Measurements from ENCODE around the gene RAPGEF6. TPM values are rescaled to one million over a fixed set of nuclear protein-coding genes. Genes with fewer than 3 reads are reported as not detected.

The RAPGEF6 gene
- total and polyA plus RNA-seq, 2 of the 4 experiments (the other 2 are of a cell fraction): 5.8 to 18.8 TPM

DNA sequence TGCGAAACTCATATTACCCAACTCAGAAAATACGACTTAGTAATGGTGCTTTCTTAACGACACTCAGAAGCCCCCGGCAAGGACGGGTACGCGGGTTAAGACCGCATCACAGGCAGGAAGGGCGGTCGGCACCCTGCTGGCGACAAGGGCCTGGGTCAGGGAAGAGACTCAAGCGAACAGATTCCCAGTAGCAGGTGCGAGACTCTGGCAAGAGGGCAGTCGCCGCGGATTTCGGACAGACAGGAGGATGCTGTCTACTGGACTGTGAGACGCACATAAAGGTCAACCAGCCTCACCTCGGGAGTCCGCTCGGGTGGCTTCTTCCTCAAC lies 398 bp downstream of the RAPGEF6 start:
- peak; percentile 30 for ATAC-seq (ENCODE audit: low read depth)
- H2AK9ac ChIP-seq (replicated peaks; ENCODE audit: low read depth, low read length, poor library complexity): peak overlapping the region; percentile 78
- peak overlapping the region; percentile 66 for H3K4me3 ChIP-seq (ENCODE audit: insufficient read depth, low read depth, low read length)
- peaks cover 2 to 41% of the 10 kb centered on the region in 2 experiments; a peak in 3 of 4 replicates for H3K79me1 ChIP-seq (ENCODE audit: low read depth in 1 of 2, low read length in 2 of 2)
- peak overlapping the region; percentile 27 to 62; a peak in 2 of 4 replicates for H4K8ac ChIP-seq (ENCODE audit: low read depth in 2 of 2, low read length in 2 of 2)
- no peak overlapping the region for H4K5ac ChIP-seq (ENCODE audit: low read depth, low read length)
- peak overlapping the region; percentile 93 for H2AFZ ChIP-seq (replicated peaks; ENCODE audit: low read length, poor library complexity)
- peaks cover 5% of the 10 kb centered on the region for H3K9me1 ChIP-seq (ENCODE audit: insufficient read depth, low read length)
- CTCF ChIA-PET: interaction anchor here (1.1 kb wide), 1 partner anchor 45 kb away, joined by 6 read pairs; no protein-coding TSS in a partner anchor
- H2BK20ac ChIP-seq (ENCODE audit: low read depth, low read length): no peak overlapping the region
- H3K23ac ChIP-seq (ENCODE audit: low read depth, low read length): peak overlapping the region; percentile 52
- peak overlapping the region; percentile 69 for H2AK5ac ChIP-seq (ENCODE audit: low read depth, low read length)
- peak overlapping the region; percentile 46 for H4K91ac ChIP-seq (ENCODE audit: insufficient read depth, low read depth, low read length)
- intact Hi-C loops (cut with micrococcal nuclease): loop anchor here (2.0 kb wide), 1 partner anchor 42 kb away; no protein-coding TSS in a partner anchor
- H3K14ac ChIP-seq (replicated peaks; ENCODE audit: low read depth, low read length): peak overlapping the region; percentile 57
- H4K20me1 ChIP-seq (ENCODE audit: insufficient read depth, low read length): peaks cover 9% of the 10 kb centered on the region; the same call in 1 of the 2 replicates
- H2BK120ac ChIP-seq (ENCODE audit: low read depth, low read length): peak overlapping the region; percentile 27; the same call in 1 of the 2 replicates
- peak overlapping the region; percentile 62 for H3K56ac ChIP-seq (ENCODE audit: extremely low read depth, insufficient read depth, low read length)
- peak overlapping the region; percentile 58 for H2BK5ac ChIP-seq (ENCODE audit: low read depth, low read length, poor library complexity, severe bottlenecking)
- H2BK15ac ChIP-seq (ENCODE audit: low read depth, low read length): 0 out of 3 replicates have a peak overlapping the region, but pooled peaks have one; percentile 27
- no peaks in the 10 kb centered on the region for H3K36me3 ChIP-seq (ENCODE audit: control insufficient read depth, insufficient read depth, low read length)
- WGBS, 2 experiments (ENCODE audit: extremely low coverage in 2 of 2, insufficient read length in 1 of 2): 1% methylated on average over 18 of the region's 21 CpGs; no CpG with 5 or more reads in 1 of the 2 experiments
- H3K9ac ChIP-seq (ENCODE audit: low read depth, low read length): peak overlapping the region; percentile 73
- H3K4me2 ChIP-seq (ENCODE audit: low read depth, low read length): peak overlapping the region; percentile 78
- H3K27ac ChIP-seq (ENCODE audit: insufficient read depth, low read length): peak overlapping the region; percentile 67
- TF ChIP-seq MXI1 (IDR thresholded peaks at IDR 0.05; ENCODE audit: borderline replicate concordance, low read depth, low read length) (no peak), BHLHE40 (IDR thresholded peaks at IDR 0.05; ENCODE audit: low read depth, low read length) (no peak), RAD21 (IDR thresholded peaks at IDR 0.05; ENCODE audit: low read length) (no peak), CHD1 (IDR thresholded peaks at IDR 0.05; ENCODE audit: low read depth, low read length) (no peak), POLR2A (IDR thresholded peaks at IDR 0.05; ENCODE audit: low read depth, low read length) (no peak), NFE2L2 (IDR thresholded peaks at IDR 0.05; ENCODE audit: low read depth, low read length) (no peak), FOS (IDR thresholded peaks at IDR 0.05; ENCODE audit: low read depth, low read length) (no peak), MAFK (IDR thresholded peaks at IDR 0.05; ENCODE audit: low read depth, low read length) (no peak)
- TF ChIP-seq, protein P1, sequence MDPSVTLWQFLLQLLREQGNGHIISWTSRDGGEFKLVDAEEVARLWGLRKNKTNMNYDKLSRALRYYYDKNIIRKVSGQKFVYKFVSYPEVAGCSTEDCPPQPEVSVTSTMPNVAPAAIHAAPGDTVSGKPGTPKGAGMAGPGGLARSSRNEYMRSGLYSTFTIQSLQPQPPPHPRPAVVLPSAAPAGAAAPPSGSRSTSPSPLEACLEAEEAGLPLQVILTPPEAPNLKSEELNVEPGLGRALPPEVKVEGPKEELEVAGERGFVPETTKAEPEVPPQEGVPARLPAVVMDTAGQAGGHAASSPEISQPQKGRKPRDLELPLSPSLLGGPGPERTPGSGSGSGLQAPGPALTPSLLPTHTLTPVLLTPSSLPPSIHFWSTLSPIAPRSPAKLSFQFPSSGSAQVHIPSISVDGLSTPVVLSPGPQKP (IDR thresholded peaks at IDR 0.05; ENCODE audit: borderline replicate concordance, low read depth, low read length): no peak
- TF ChIP-seq, protein P2, sequence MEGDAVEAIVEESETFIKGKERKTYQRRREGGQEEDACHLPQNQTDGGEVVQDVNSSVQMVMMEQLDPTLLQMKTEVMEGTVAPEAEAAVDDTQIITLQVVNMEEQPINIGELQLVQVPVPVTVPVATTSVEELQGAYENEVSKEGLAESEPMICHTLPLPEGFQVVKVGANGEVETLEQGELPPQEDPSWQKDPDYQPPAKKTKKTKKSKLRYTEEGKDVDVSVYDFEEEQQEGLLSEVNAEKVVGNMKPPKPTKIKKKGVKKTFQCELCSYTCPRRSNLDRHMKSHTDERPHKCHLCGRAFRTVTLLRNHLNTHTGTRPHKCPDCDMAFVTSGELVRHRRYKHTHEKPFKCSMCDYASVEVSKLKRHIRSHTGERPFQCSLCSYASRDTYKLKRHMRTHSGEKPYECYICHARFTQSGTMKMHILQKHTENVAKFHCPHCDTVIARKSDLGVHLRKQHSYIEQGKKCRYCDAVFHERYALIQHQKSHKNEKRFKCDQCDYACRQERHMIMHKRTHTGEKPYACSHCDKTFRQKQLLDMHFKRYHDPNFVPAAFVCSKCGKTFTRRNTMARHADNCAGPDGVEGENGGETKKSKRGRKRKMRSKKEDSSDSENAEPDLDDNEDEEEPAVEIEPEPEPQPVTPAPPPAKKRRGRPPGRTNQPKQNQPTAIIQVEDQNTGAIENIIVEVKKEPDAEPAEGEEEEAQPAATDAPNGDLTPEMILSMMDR (conservative IDR thresholded peaks at IDR 0.05; ENCODE audit: low read depth, low read length): no peak
- TF ChIP-seq, protein P3, sequence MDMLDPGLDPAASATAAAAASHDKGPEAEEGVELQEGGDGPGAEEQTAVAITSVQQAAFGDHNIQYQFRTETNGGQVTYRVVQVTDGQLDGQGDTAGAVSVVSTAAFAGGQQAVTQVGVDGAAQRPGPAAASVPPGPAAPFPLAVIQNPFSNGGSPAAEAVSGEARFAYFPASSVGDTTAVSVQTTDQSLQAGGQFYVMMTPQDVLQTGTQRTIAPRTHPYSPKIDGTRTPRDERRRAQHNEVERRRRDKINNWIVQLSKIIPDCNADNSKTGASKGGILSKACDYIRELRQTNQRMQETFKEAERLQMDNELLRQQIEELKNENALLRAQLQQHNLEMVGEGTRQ (IDR thresholded peaks at IDR 0.05; ENCODE audit: low read depth, low read length): no peak
- peak overlapping the region; percentile 8; the same call in 1 of the 2 replicates for H3K18ac ChIP-seq (ENCODE audit: low read depth, low read length)
- no peaks in the 10 kb centered on the region for H3K9me3 ChIP-seq (ENCODE audit: control insufficient read depth, insufficient read depth, low read length)
- peaks cover 5% of the 10 kb centered on the region for H3K4me1 ChIP-seq (ENCODE audit: control insufficient read depth, insufficient read depth, low read length)
- POLR2A ChIA-PET (ENCODE audit: unreplicated experiment): no interaction called here
- TSS peak; percentile 53 for BruUV-seq (replicated peaks)
- in situ Hi-C loops (cut with MboI; ENCODE audit: low sequenced_read_pairs): no loop called here
- DNase-seq: peak; percentile 46
- H3K27me3 ChIP-seq (ENCODE audit: control insufficient read depth, insufficient read depth, low read length): no peaks in the 10 kb centered on the region
- dilution Hi-C loops (cut with HindIII; ENCODE audit: low sequenced_read_pairs, unreplicated experiment): no loop called here
- H3K4ac ChIP-seq (ENCODE audit: low read depth, low read length): peak overlapping the region; percentile 68

All from IMR-90 (cell line).